ENCODE results near the gene P2RY8.

P2RY8 gene

DNA sequence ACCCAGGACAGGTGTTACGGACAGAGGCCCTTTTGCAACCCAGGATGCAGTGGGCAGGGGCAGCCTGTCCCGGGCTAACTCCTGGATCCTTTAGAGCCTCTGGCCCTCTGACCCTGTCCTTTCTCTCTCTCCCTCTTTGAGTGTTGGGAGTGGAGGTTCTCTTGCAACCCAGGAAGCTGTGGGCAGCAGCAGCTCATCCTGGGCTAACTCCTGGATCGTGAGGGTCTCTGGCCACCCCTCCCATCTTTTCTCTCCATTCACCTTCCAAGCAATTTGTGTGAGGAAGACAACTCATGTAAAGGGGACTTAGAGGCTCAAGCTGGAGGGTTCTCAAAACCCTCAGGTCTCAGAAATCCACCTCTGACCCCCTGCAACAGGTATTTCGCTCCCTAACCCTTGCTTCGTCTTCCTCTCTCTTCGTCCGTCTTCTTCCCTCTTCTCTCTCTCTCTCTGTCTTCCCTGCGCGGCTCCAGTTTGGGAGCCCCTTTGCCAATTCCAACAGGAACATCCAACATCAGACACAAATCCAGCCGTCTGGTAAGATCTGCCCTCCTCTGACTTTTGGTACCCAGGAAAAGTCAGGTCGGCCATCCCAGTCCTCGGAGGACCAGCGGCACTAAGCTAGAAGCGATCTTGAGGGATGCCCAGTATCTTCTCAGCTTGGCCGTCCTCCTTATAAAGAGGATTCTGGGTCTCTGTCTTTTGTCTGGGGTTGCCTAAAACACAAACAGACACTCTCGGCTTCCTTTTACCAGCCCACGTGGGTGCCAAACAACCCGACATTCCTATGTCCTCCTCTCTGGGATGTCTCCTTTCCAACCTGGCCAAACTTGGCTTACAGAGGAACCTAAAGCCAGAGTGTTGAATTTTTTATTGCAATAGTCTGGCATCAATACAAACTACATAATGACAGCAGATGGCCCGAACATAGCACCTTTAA is 92.2 kb downstream of the P2RY8 start:
- DNase-seq (ENCODE audit: low read depth), result no peak
- no peak overlapping the region for H3K4me3 ChIP-seq (ENCODE audit: low read depth, low read length)
- TF ChIP-seq, protein P1, sequence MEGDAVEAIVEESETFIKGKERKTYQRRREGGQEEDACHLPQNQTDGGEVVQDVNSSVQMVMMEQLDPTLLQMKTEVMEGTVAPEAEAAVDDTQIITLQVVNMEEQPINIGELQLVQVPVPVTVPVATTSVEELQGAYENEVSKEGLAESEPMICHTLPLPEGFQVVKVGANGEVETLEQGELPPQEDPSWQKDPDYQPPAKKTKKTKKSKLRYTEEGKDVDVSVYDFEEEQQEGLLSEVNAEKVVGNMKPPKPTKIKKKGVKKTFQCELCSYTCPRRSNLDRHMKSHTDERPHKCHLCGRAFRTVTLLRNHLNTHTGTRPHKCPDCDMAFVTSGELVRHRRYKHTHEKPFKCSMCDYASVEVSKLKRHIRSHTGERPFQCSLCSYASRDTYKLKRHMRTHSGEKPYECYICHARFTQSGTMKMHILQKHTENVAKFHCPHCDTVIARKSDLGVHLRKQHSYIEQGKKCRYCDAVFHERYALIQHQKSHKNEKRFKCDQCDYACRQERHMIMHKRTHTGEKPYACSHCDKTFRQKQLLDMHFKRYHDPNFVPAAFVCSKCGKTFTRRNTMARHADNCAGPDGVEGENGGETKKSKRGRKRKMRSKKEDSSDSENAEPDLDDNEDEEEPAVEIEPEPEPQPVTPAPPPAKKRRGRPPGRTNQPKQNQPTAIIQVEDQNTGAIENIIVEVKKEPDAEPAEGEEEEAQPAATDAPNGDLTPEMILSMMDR (IDR thresholded peaks at IDR 0.05; ENCODE audit: control insufficient read depth, extremely low read depth, insufficient read depth), result no peak

DNA sequence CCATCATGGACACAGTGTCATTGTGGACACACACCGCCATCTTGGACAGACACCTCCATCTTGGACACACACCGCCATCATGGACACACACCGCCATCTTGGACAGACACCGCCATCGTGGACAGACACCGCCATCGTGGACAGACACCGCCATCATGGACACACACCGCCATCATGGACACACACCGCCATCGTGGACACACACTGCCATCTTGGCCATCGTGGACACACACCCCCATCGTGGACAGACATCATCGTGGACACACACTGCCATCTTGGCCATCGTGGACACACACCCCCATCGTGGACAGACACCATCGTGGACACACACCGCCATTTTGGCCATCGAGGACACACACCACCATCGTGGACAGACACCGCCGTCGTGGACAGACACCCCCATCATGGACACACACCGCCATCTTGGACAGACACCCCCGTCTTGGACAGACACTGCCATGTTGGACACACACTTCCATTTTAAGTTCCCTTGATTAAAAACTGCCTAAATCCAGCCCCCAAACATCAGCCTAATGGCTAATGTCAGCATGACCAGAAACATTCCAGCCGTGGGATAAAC is 93.4 kb downstream of the P2RY8 start:
- no peak for DNase-seq (ENCODE audit: low read depth)
- TF ChIP-seq, protein P1 (IDR thresholded peaks at IDR 0.05; ENCODE audit: control insufficient read depth, extremely low read depth, insufficient read depth), result no peak
- no peak overlapping the region for H3K4me3 ChIP-seq (ENCODE audit: low read depth, low read length)

DNA sequence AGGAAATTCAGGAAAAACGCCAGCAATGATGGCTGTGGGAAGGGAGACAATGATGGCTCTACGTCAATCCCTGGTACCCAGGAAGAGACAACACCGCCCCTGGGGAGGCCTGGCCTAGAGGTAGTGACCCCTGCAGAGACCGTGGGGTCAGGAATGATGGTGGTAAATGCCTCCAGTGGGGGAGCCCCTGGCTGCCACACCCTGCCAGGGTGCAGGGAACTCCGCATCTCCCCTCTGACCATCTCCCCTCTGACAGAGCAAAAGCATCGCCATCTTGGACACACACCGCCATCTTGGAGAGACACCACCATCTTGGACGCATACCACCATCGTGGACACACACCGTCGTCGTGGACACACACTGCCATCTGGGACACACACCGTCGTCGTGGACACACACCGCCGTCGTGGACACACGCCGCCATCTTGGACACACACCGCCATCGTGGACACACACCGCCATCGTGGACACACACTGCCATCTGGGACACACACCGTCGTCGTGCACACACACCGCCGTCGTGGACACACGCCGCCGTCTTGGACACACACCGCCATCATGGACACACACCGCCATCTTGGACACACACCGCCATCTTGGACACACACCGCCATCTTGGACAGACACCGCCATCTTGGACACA is 94.1 kb downstream of the P2RY8 start:
- H3K4me3 ChIP-seq (ENCODE audit: low read depth, low read length), result no peak overlapping the region

DNA sequence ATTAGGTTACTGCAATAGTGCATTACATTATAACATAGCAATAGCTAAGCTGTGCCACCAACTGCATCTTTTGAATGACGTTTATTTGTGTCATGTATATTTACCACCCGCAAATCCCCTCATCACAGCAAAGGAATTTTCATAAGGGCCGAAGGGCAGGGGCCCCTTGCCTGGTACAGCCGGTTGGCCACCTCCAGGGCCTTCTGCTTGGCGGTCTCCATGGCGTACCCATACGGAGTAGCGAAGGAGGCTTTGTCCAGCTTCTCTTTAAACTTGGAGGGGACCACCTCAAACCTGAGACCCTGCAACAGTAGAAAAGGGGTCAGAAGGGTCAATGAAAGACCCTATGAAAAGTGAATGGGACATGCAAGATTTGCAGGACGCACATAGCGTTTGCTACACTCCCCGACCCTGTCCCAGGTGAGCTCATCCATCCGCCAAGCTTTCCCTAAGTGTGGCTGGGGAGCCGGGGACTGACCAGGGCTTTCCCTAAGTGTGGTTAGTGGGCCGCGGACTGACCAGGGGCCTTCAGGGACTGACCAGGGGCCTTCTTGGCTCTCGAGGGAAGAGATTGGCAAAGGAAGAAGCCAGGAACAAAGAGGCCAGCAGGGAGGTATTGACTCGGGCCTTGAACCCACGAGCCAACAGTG is 94.8 kb downstream of the P2RY8 start:
- TF ChIP-seq, protein P1 (IDR thresholded peaks at IDR 0.05; ENCODE audit: control insufficient read depth, extremely low read depth, insufficient read depth), result no peak
- no peak overlapping the region for H3K4me3 ChIP-seq (ENCODE audit: low read depth, low read length)
- DNase-seq (ENCODE audit: low read depth), result no peak

More for the DNA sequence above, 94.1 kb downstream of the P2RY8 start:
- DNase-seq (ENCODE audit: low read depth), result no peak
- TF ChIP-seq, protein P1 (IDR thresholded peaks at IDR 0.05; ENCODE audit: control insufficient read depth, extremely low read depth, insufficient read depth), result no peak

DNA sequence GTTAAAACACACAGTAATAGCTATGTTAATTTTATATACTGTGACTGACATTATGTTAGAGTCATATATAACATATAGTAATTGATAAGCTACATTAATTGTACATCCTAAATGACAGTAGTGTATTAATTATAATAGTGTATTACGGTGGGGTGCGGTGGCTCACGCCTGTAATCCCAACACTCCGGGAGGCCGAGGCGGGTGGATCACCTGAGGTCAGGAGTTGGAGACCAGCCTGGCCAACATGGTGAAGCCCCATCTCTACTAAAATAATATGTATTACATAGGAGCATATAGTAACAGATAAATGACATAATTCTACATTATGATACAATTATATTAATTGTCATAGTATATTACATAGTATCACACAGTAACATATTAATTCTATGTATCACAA is 96.5 kb downstream of the P2RY8 start:
- TF ChIP-seq, protein P1 (IDR thresholded peaks at IDR 0.05; ENCODE audit: control insufficient read depth, extremely low read depth, insufficient read depth), result no peak
- H3K4me3 ChIP-seq (ENCODE audit: low read depth, low read length), result no peak overlapping the region
- no peak for DNase-seq (ENCODE audit: low read depth)

DNA sequence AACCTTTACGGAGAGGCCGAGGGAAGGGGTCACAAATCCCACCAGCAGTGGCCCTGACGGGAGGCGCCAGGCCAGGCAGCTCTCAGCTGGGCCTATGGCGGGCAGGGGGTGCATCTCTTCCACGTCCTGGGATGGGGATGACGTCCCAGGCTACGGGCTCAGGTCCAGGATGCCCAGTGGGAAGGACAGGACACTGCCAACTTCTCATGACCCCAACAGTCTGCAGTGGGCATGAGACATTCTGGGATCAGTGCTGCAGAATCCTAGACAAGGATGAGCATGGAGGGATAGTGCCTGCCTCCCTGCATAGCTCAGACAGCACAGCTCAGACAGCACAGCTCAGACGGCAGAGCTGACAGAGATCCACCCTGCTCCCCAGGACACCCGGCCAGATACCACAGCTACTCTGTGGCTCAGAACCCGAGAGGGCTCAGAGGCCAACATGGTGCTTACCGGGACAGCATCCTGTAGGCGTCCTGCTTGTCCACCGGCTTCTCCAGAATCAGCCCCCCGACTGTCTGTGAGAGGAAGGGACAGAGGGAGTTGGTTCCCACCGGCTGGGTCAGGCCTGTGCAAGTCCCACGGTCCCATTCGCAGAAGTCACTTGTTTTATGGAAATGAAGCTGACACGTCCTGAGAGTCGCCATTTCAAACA is 101.6 kb downstream of the P2RY8 start:
- no peak for DNase-seq (ENCODE audit: low read depth)

More for the DNA sequence above, 101.6 kb downstream of the P2RY8 start:
- H3K4me3 ChIP-seq (ENCODE audit: low read depth, low read length), result no peak overlapping the region
- TF ChIP-seq, protein P1 (IDR thresholded peaks at IDR 0.05; ENCODE audit: control insufficient read depth, extremely low read depth, insufficient read depth), result no peak
